Stimulated activated memory B cell treated with anti-CD40 and anti-IgM and Interleukin-4, amounts not matched to agents 10 μg/mL and 1 μg/mL and 100 μg/mL, for 72 hours (primary cell): ENCODE data around the gene CHAT.

ENCODE experiments used
- ATAC-seq: fragments of 150-1000 bp; cut with Tn5 transposase; 2 replicates; pipeline ENCODE4 v1.10.0; 2021
- H3K27ac Mint-ChIP-seq: one replicate; pipeline ENCODE4 v1.8.0; 2022; ENCODE audit warnings: mild to moderate bottlenecking, mixed read lengths
- H3K27me3 Mint-ChIP-seq: one replicate; pipeline ENCODE4 v1.8.0; 2022; ENCODE audit warnings: mixed read lengths
- H3K36me3 Mint-ChIP-seq: one replicate; pipeline ENCODE4 v1.8.0; 2022; ENCODE audit warnings: mixed read lengths
- H3K4me1 Mint-ChIP-seq: one replicate; pipeline ENCODE4 v1.8.0; 2022; ENCODE audit warnings: mixed read lengths
- H3K4me3 Mint-ChIP-seq: one replicate; pipeline ENCODE4 v1.8.0; 2022; ENCODE audit warnings: mild to moderate bottlenecking, moderate library complexity, mixed read lengths
- H3K9me3 Mint-ChIP-seq: one replicate; pipeline ENCODE4 v1.8.0; 2022; ENCODE audit warnings: mixed read lengths

The CHAT gene

DNA sequence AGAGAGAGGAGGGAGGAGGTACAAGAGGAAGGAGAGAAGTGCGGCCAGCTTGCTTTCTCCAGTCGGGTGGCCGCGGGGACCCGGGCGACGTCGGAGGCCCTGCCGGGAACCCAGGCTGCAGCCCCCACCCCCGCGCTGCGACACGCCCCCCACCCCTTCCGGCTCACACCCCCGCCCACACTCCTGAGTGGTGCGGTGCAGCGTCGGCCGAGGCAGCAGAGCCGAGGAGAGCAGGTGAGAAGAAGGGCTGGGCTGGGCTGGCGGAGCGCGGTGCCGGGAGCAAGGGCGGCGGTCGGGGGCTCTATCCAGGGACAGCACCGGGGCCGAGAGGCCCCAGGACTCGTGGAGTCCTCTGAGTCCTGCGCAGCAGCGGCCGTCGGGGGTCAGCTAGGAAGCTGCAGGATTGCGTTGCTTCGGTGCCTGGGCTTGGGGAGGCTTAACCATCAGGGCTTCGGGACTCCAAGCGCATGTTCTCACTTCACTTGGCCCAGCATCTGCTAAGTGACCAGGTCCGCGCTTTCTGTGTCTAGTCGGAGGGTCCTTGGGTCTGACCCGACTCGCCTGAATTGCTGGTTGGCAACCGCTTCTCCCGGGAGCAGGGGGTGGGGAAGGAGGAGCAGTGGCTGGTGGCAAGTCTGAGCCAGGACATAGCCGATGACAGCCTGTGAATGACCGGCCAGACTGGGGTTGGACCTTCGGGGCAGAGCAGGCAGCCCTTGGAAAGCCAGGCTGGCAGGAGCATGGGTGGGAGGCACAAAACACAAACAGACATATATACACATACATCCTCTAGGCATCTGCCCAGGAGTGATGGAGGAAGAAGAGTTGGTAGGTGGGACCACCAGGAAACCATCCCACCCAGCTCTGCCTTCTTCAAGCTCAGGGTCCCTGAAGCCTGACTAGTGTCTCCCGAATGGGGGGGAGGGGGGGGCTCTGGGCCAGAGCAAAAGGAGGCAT lies 683 bp downstream of the CHAT start:
- Mint-ChIP-seq H3K27me3 (peaks cover 90% of the 10 kb centered on the region), H3K4me3 (no peak overlapping the region), H3K27ac (no peak overlapping the region), H3K4me1 (peaks cover 16% of the 10 kb centered on the region), H3K9me3 (peaks cover 10% of the 10 kb centered on the region), H3K36me3 (peaks cover 7% of the 10 kb centered on the region)
- no peak for ATAC-seq

DNA sequence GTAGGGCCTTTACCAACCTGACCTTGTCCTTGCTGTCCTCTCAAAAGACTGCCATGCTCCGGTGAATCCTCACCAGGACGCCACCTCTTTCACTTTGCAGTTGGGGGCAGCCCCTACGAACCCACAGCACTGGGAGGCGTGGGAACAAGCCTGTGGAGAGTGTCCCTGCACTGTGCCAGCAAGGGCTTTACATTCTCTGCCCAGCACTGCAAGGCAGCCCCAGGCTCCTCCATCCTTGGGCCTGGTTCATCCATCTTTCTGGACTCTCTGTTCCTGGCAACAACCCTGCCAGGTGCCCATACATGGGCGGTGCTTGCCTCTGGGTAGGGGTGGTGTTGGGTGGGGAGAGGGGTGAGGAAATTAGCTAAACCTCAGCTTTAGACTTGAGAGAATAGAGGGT lies 1.4 kb downstream of the CHAT start:
- Mint-ChIP-seq H3K27ac (no peak overlapping the region), H3K9me3 (peaks cover 10% of the 10 kb centered on the region), H3K4me1 (peaks cover 16% of the 10 kb centered on the region)

DNA sequence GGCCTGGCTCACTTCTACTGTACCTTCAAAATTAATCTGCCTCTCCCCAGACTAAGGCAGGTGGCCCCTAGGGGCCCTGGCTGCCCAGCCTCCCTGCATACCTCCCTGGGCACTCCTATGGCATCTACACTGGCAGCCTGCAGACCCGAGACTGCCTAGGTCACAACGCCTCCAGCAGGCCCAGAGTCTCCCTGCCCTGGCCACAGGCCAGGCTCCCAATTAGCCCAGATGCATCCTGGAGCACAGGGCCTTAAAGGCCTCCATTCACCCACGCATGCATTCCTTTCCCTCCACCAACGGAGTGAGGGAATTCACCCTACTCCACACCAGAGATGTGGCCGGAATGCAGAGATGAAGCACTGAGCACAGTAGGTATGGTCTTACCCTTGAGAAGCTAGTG lies 1.9 kb downstream of the CHAT start:
- Mint-ChIP-seq H3K27me3 (peaks cover 100% of the 10 kb centered on the region), H3K36me3 (peaks cover 7% of the 10 kb centered on the region), H3K9me3 (peaks cover 10% of the 10 kb centered on the region), H3K4me1 (peaks cover 16% of the 10 kb centered on the region), H3K27ac (no peak overlapping the region), H3K4me3 (no peak overlapping the region)
- ATAC-seq = no peak

More for the DNA sequence above, 1.4 kb downstream of the CHAT start:
- H3K4me3 Mint-ChIP-seq = no peak overlapping the region
- ATAC-seq = no peak
- H3K36me3 Mint-ChIP-seq = peaks cover 7% of the 10 kb centered on the region
- H3K27me3 Mint-ChIP-seq = peaks cover 95% of the 10 kb centered on the region

DNA sequence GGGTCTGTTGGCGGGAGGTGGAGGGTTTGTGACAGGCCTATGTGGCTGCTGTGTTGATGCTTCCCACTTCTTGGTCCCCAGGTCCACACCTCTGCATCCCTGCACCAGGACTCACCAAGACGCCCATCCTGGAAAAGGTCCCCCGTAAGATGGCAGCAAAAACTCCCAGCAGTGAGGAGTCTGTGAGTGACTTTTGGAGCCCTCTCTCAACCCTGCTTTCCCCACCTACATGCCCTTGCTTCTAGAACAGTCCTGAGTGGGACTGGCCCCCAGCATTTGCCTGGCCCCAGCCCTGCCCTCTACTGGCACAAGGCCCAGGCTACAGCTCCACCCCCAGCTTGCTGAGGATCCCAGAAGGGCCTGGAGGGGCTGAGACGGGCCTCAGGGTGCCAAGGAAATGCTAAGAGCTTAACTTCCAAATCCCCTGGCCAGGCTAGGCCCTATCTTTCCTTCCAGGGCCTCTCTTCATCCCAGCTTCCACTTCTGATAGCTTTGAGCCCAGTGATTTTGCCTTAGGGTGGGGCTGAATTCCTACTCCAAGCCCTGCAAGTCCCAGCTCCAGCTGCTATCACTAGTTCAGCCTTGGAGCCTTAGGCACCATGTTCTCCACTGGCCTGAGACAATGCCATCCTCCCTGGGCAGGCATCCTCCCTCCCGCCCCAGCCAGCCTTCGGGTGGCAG lies 2.7 kb downstream of the CHAT start:
- no peak overlapping the region for H3K27ac Mint-ChIP-seq
- H3K27me3 Mint-ChIP-seq = peaks cover 95% of the 10 kb centered on the region
- ATAC-seq = no peak
- no peak overlapping the region for H3K4me3 Mint-ChIP-seq
- peaks cover 16% of the 10 kb centered on the region for H3K4me1 Mint-ChIP-seq
- peaks cover 6% of the 10 kb centered on the region for H3K36me3 Mint-ChIP-seq
- H3K9me3 Mint-ChIP-seq = peaks cover 8% of the 10 kb centered on the region

DNA sequence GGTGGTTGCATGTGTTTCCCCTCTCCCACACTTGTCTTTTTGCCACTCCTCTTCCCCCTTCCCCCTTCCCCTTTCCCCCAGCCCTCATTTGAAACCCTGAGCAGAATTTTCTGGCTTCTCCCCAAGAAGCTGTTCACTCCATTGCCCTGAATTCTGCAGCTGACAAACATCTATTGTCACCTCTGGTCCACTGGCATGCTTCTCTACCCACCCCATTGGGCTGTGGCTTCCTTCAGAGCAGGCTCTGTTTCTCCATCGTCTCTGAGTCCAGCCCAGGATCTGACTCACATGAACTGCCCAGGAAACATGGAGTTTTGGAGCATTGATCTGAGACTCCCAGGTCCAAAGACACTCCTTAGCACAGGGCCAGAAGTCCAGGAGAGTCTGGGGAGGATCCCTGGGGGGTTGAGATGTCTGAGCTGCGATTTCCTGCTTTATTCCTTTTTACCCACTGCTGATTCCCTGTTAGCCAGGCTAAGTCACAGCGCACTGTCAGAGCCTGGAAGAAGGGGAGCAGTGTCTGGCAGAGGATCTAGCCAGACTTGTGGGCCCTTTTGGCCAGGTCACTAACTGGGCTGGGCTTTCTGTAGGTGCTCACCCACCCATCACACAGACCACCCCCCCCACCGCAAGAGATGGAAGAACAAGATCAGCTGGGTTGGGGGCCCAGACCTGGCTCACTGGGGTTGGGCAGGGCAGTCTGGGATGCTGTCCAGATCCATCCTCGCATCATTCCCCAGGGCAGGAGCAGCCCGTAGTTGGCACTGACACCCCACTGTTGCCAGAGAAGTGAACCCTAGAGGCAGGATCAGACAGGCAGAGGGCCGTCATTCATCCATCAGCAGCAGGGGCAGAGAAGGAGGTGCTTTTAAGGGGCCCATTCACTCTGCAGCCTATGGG lies 3.5 kb downstream of the CHAT start:
- Mint-ChIP-seq H3K36me3 (no peaks in the 10 kb centered on the region), H3K27ac (no peak overlapping the region), H3K9me3 (peaks cover 1% of the 10 kb centered on the region), H3K4me1 (peaks cover 16% of the 10 kb centered on the region), H3K27me3 (peaks cover 91% of the 10 kb centered on the region), H3K4me3 (no peak overlapping the region)
- no peak for ATAC-seq

DNA sequence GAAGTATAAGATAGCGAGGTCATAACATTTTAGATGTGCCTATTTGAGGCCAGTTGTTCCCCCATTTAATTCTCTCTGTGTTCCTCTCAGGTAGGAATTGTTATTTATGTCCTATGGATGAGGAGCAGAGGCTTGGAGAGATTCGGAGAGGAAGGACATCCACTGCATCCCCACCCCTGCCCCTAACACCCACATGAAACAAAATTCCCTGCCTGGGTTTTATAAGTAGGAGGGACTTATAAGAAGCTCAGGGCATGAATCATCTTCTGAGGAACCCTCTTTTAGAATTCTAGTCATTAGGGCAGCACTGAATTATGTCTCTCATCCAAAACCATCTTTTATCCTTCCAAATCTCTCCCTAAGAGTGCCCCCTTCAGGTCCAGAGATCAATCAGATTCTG lies 5.0 kb downstream of the CHAT start:
- H3K36me3 Mint-ChIP-seq = no peaks in the 10 kb centered on the region
- ATAC-seq = no peak
- H3K9me3 Mint-ChIP-seq = no peaks in the 10 kb centered on the region
- peaks cover 89% of the 10 kb centered on the region for H3K27me3 Mint-ChIP-seq
- H3K4me1 Mint-ChIP-seq = peaks cover 9% of the 10 kb centered on the region
- H3K27ac Mint-ChIP-seq = no peak overlapping the region
- no peak overlapping the region for H3K4me3 Mint-ChIP-seq

DNA sequence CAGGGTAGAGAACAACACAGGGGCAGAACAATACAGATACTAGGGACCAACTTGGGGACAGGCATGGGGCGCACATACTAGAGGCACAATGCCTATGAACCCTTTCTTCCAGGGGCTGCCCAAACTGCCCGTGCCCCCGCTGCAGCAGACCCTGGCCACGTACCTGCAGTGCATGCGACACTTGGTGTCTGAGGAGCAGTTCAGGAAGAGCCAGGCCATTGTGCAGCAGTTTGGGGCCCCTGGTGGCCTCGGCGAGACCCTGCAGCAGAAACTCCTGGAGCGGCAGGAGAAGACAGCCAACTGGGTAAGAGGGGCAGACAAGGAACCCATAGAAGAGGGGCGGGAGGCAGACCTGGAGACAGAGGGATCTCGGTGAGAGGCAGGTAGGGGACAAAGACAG lies 5.8 kb downstream of the CHAT start:
- peaks cover 89% of the 10 kb centered on the region for H3K27me3 Mint-ChIP-seq
- peaks cover 3% of the 10 kb centered on the region for H3K4me1 Mint-ChIP-seq
- peaks cover 2% of the 10 kb centered on the region for H3K9me3 Mint-ChIP-seq
- H3K27ac Mint-ChIP-seq = no peak overlapping the region
- H3K36me3 Mint-ChIP-seq = no peaks in the 10 kb centered on the region
- H3K4me3 Mint-ChIP-seq = no peak overlapping the region
- no peak for ATAC-seq

DNA sequence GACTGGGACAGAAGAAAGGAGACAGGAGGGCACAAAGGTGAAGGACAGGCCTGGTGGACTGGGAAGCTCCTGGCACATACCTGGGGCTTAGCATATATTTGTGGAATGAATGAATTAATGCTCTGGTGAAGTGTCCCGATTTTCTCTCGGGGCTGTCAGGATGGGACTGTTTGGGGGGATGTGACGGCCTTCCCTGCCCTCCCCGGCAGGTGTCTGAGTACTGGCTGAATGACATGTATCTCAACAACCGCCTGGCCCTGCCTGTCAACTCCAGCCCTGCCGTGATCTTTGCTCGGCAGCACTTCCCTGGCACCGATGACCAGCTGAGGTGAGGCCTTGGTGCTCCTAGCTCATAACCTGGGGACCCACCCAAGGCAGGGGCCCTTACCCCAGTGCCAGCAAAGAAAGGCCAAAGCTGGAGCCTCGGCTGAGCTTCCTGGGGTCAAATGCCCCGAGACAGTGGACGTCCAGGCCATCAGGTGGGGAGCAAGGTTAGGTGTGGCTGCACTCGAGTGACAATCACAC lies 6.5 kb downstream of the CHAT start:
- Mint-ChIP-seq H3K9me3 (peaks cover 4% of the 10 kb centered on the region), H3K27ac (no peak overlapping the region), H3K4me1 (no peaks in the 10 kb centered on the region), H3K27me3 (peaks cover 87% of the 10 kb centered on the region), H3K4me3 (no peak overlapping the region), H3K36me3 (no peaks in the 10 kb centered on the region)
- ATAC-seq = no peak

DNA sequence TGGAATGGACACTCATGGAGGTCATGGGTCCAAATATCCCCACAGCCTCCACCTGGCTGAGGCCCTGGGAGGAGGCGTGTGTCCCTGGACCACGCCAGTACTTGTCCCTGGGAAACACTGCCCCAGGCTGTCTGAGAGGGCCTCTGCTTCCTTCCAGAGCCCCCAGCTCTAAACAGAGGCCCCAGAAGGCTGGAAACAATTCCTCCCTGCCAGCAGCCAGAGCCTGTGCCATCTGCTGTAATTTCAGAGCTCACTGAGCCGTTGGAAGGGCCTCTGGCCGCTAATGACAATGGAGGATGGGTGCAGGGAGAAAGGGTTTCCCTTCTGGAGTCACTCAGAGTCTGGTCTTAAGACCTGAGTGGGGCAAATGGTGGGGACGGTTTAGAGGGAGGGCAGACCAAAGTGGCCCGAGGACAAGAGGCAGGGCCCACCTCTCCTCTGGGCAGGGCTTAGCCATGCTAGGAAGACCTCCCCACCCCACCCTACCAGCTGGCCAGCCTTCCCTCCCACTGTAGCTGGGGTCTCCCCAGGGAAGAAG lies 7.1 kb downstream of the CHAT start:
- Mint-ChIP-seq H3K27ac (no peak overlapping the region), H3K9me3 (peaks cover 4% of the 10 kb centered on the region), H3K4me1 (no peaks in the 10 kb centered on the region), H3K36me3 (no peaks in the 10 kb centered on the region), H3K4me3 (no peak overlapping the region), H3K27me3 (peaks cover 82% of the 10 kb centered on the region)
- no peak for ATAC-seq

DNA sequence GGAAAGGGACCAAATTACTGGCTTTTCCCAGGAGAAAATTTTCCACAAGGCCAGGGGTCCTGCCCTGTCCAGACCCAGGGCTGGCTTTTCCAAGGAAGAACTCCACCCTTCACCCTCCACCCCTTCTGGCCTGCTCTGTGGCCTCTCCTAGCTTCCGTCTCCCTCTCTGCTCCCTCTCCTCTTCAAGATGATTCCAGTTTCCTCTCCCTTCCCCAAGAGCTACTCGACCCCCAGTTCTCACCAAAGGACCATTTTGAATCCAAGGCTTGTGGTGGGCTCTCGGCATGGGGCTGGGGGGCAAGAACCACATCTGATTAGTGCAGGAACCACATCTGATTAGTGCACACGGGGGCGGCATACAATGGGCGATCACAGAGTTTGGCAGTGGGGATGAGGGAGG lies 7.7 kb downstream of the CHAT start:
- H3K27me3 Mint-ChIP-seq = peaks cover 75% of the 10 kb centered on the region
- no peaks in the 10 kb centered on the region for H3K4me1 Mint-ChIP-seq
- no peak overlapping the region for H3K27ac Mint-ChIP-seq
- H3K4me3 Mint-ChIP-seq = no peak overlapping the region
- H3K9me3 Mint-ChIP-seq = peaks cover 4% of the 10 kb centered on the region
- H3K36me3 Mint-ChIP-seq = no peaks in the 10 kb centered on the region
- no peak for ATAC-seq

DNA sequence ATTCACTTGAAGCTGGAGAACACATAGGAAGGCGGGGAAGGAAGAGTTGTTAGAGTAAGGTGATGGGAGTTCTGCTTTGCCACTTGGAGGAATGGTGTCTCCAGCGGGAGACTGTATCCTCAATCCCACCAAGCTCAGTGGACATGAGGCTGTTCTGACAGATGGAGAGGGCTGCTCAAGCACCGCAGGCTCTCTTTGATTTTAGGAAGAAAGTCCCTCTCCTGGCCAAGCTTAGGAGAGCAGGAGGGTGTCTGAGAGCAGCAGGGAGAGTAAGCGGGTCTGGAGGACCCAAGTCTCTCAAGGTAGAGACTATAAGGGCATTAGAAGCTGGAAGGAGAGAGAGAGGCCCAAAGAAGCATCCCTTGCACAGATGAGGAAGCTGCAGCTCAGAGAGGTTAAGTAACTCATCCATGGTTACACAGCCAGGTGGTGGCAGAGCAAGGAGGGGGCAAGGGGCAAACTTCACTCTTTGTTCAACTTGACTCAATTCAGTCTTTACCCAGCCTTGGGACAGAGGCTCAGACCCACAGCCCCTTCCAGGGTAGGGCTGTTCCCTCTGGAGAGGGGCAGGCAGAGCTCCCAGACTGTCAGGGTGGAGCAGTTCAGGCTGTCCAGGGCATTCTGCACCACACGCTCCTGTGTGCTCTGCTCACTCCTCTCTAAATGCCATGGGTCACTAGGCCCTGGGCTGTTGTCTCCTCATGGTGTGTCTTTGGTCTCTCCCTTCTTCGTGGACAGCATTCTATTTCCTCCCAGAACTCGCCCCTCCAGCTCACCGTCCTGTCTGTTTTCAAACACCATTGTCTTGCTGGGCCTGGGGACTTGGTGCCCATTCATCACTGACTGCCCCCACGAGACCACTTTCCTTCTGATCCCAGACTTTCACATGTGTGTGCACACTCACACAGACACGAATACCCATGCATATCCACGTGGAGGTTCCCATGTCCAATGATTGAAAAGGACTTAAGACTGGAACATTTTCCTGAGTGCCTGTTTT lies 8.9 kb downstream of the CHAT start:
- no peak overlapping the region for H3K4me3 Mint-ChIP-seq
- no peaks in the 10 kb centered on the region for H3K4me1 Mint-ChIP-seq
- H3K36me3 Mint-ChIP-seq = no peaks in the 10 kb centered on the region
- peaks cover 63% of the 10 kb centered on the region for H3K27me3 Mint-ChIP-seq
- no peak for ATAC-seq
- H3K27ac Mint-ChIP-seq = no peak overlapping the region
- H3K9me3 Mint-ChIP-seq = peaks cover 4% of the 10 kb centered on the region

DNA sequence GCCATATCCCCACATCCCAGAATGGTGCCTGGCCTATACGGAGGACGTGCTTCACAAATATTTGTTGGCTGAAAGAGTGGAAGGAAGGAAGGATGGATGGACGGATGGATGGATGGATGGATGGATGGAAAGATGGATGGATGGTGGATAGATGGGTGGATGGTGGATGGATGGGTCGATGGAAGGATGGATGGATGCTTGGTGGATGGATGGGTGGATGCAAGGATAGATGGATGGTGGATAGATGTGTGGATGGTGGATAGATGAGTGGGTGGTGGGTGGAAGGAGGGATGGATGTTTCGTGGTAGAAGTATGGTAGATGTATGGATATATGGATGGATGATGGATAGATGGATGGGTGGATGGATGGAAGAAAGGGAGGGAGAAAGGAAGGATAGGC lies 10.8 kb downstream of the CHAT start:
- Mint-ChIP-seq H3K36me3 (no peaks in the 10 kb centered on the region), H3K27me3 (peaks cover 44% of the 10 kb centered on the region), H3K9me3 (peaks cover 4% of the 10 kb centered on the region), H3K27ac (no peak overlapping the region), H3K4me3 (no peak overlapping the region), H3K4me1 (no peaks in the 10 kb centered on the region)
- no peak for ATAC-seq

DNA sequence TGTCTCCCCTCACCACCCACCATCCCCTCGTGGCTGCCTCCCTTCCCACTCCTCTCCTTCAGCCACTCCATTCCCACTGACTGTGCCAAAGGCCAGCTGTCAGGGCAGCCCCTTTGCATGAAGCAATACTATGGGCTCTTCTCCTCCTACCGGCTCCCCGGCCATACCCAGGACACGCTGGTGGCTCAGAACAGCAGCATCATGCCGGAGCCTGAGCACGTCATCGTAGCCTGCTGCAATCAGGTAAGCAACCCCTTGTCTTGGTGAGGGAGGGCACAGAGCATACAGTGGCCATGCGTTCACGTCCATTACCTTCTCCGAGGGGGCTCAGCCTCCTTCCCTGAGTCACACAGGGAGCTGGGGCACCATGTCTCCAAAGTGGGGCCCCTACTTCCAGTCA lies 11.6 kb downstream of the CHAT start:
- no peaks in the 10 kb centered on the region for H3K36me3 Mint-ChIP-seq
- H3K27me3 Mint-ChIP-seq = peaks cover 37% of the 10 kb centered on the region
- no peak overlapping the region for H3K27ac Mint-ChIP-seq
- no peak overlapping the region for H3K4me3 Mint-ChIP-seq
- ATAC-seq = no peak
- H3K9me3 Mint-ChIP-seq = peaks cover 4% of the 10 kb centered on the region
- H3K4me1 Mint-ChIP-seq = no peaks in the 10 kb centered on the region

DNA sequence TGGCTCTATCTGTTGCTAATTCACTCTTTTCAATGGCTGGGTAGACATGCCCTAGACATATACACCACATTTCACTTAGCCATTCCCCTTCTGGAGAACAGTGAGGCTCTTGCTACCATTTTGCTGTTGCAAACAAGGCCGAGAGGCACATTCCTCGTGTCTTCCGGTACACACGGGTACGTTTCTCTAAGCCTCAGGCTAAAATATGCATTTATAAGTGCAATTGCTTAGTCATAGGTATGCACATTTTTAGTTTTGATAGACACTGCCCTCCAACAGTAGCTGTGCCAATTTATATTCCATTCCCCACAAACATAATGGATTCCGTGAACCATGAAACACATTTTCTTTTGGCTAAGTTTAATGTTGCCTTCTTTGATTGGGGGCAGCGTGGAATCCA lies 13.2 kb downstream of the CHAT start:
- peaks cover 4% of the 10 kb centered on the region for H3K9me3 Mint-ChIP-seq
- H3K36me3 Mint-ChIP-seq = no peaks in the 10 kb centered on the region
- no peak overlapping the region for H3K4me3 Mint-ChIP-seq
- H3K4me1 Mint-ChIP-seq = no peaks in the 10 kb centered on the region
- peaks cover 29% of the 10 kb centered on the region for H3K27me3 Mint-ChIP-seq
- no peak overlapping the region for H3K27ac Mint-ChIP-seq
- ATAC-seq = no peak
